Endodermal cell (in vitro differentiated cells): ENCODE results near the gene TTC23. TPM values are rescaled to one million over a fixed set of nuclear protein-coding genes. Genes with fewer than 3 reads are reported as not detected.

Source experiments
- DNase-seq: peaks from one replicate; pipeline ENCODE4 v3.0.0-alpha.2; 2017
- H3K27ac ChIP-seq: 2 replicates; pipeline ENCODE4 v1.5.1; 2013; ENCODE audit warnings: mild to moderate bottlenecking, low read depth, low read length, moderate library complexity
- H3K27me3 ChIP-seq: 2 replicates; pipeline ENCODE4 v1.6.1; 2013; ENCODE audit warnings: mild to moderate bottlenecking, low read length, moderate library complexity; ENCODE audit not compliant: insufficient read depth, control insufficient read depth, poor library complexity, severe bottlenecking
- H3K36me3 ChIP-seq: 2 replicates; pipeline ENCODE4 v1.7.0; 2013; ENCODE audit warnings: mild to moderate bottlenecking, low read length, moderate library complexity; ENCODE audit not compliant: control insufficient read depth, insufficient read depth
- H3K4me1 ChIP-seq: one replicate; pipeline ENCODE4 v1.7.0; 2013; ENCODE audit warnings: low read length; ENCODE audit not compliant: control insufficient read depth, insufficient read depth
- H3K4me3 ChIP-seq: 2 replicates; pipeline ENCODE4 v1.5.1; 2013; ENCODE audit warnings: mild to moderate bottlenecking, low read length, moderate library complexity
- H3K9ac ChIP-seq: 2 replicates; pipeline ENCODE4 v1.6.1; 2013; ENCODE audit warnings: mild to moderate bottlenecking, low read length, moderate library complexity; ENCODE audit not compliant: poor library complexity, severe bottlenecking; ENCODE audit errors: extremely low read depth
- H3K9me3 ChIP-seq: 2 replicates; pipeline ENCODE4 v1.6.1; 2013; ENCODE audit warnings: mild to moderate bottlenecking, low read length, moderate library complexity; ENCODE audit not compliant: control insufficient read depth
- H3K27ac Mint-ChIP-seq: 2 replicates; pipeline ENCODE4 v1.8.0; 2020; ENCODE audit warnings: mixed read lengths
- H3K27me3 Mint-ChIP-seq: 2 replicates; pipeline ENCODE4 v1.8.0; 2021; ENCODE audit warnings: mild to moderate bottlenecking, mixed read lengths; ENCODE audit not compliant: insufficient read depth
- H3K36me3 Mint-ChIP-seq: 2 replicates; pipeline ENCODE4 v1.8.0; 2020; ENCODE audit warnings: low read depth, mixed read lengths
- H3K4me1 Mint-ChIP-seq: 2 replicates; pipeline ENCODE4 v1.8.0; 2020; ENCODE audit warnings: mixed read lengths
- H3K4me3 Mint-ChIP-seq: 2 replicates; pipeline ENCODE4 v1.8.0; 2020; ENCODE audit warnings: mild to moderate bottlenecking, moderate library complexity, mixed read lengths
- H3K9me3 Mint-ChIP-seq: 2 replicates; pipeline ENCODE4 v1.8.0; 2020; ENCODE audit warnings: mild to moderate bottlenecking, mixed read lengths
- WGBS, 2 experiments: methylation state at CpG; one replicate each; pipeline versions ENCODE4 v1.1.5 to v1.1.7; 2013; ENCODE audit warnings: missing lambda C conversion rate in 2 of 2, mixed read lengths in 1 of 2; ENCODE audit not compliant: insufficient coverage in 1 of 2, insufficient read length in 1 of 2; 5-methylcytosine and 5-hydroxymethylcytosine counted together
- total RNA-seq, 2 donors: library from RNA; stranded (reverse); fragmentation: NEBNext Ultra II Directional in 1 of 2; extraction: Animal tissue kit (Norgen Biotek cat#: 25700) in 1 of 2; gene quantifications; 2 replicates in 1 of 2; 3 replicates in 1 of 2; pipeline ENCODE4 v1.2.1, GENCODE V29; 2021
- TF ChIP-seq, protein P1 (sequence below): fragments of 200-600 bp; sonication (generic); conservative IDR thresholded peaks from 2 replicates; pipeline ENCODE4 v1.5.0; 2021; ENCODE audit warnings: antibody characterized with exemption, mild to moderate bottlenecking

The TTC23 gene
- total RNA-seq, 2 donors from 2014 or later: 20.7 to 26.3 TPM

DNA sequence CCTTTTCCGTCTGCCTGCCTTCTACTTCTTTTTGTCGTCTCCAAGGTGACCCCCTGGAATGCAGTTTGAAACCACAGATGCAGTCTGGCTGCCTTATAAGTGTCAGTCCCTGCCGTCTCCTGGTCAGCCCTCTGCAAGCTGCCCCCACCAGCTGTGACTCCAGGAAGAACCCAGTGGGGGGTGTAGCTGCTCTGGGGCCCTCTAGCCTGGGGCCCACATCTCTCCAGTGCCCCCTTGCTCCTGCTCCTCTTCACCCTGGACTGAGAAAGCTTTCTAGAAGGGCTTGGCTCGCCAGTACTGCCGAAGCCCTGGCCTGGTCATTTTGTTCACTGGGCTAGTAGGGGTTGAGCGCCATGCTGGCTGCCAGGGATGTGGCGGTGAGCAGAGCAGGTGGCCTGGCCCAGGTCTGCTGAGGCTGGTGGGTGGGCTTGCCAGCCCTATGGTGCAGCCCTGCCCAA, 123.2 kb downstream of the TTC23 start:
- peaks cover 44% of the 10 kb centered on the region for H3K36me3 Mint-ChIP-seq
- no peaks in the 10 kb centered on the region for H3K9me3 Mint-ChIP-seq
- Histone ChIP-seq H3K9me3 (no peaks in the 10 kb centered on the region), H3K27me3 (no peaks in the 10 kb centered on the region), H3K4me3 (no peak overlapping the region), H3K27ac (no peak overlapping the region), H3K36me3 (peaks cover 12% of the 10 kb centered on the region), H3K9ac (no peak overlapping the region), H3K4me1 (peaks cover 14% of the 10 kb centered on the region)
- TF ChIP-seq, protein P1, sequence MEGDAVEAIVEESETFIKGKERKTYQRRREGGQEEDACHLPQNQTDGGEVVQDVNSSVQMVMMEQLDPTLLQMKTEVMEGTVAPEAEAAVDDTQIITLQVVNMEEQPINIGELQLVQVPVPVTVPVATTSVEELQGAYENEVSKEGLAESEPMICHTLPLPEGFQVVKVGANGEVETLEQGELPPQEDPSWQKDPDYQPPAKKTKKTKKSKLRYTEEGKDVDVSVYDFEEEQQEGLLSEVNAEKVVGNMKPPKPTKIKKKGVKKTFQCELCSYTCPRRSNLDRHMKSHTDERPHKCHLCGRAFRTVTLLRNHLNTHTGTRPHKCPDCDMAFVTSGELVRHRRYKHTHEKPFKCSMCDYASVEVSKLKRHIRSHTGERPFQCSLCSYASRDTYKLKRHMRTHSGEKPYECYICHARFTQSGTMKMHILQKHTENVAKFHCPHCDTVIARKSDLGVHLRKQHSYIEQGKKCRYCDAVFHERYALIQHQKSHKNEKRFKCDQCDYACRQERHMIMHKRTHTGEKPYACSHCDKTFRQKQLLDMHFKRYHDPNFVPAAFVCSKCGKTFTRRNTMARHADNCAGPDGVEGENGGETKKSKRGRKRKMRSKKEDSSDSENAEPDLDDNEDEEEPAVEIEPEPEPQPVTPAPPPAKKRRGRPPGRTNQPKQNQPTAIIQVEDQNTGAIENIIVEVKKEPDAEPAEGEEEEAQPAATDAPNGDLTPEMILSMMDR: no peak
- H3K27ac Mint-ChIP-seq: no peak overlapping the region
- H3K4me3 Mint-ChIP-seq: no peak overlapping the region
- WGBS, 2 experiments: 69 to 84% methylated on average over 2 to 7 of the region's 7 CpGs
- H3K4me1 Mint-ChIP-seq: peaks cover 17% of the 10 kb centered on the region
- H3K27me3 Mint-ChIP-seq: no peaks in the 10 kb centered on the region
- no peak for DNase-seq

DNA sequence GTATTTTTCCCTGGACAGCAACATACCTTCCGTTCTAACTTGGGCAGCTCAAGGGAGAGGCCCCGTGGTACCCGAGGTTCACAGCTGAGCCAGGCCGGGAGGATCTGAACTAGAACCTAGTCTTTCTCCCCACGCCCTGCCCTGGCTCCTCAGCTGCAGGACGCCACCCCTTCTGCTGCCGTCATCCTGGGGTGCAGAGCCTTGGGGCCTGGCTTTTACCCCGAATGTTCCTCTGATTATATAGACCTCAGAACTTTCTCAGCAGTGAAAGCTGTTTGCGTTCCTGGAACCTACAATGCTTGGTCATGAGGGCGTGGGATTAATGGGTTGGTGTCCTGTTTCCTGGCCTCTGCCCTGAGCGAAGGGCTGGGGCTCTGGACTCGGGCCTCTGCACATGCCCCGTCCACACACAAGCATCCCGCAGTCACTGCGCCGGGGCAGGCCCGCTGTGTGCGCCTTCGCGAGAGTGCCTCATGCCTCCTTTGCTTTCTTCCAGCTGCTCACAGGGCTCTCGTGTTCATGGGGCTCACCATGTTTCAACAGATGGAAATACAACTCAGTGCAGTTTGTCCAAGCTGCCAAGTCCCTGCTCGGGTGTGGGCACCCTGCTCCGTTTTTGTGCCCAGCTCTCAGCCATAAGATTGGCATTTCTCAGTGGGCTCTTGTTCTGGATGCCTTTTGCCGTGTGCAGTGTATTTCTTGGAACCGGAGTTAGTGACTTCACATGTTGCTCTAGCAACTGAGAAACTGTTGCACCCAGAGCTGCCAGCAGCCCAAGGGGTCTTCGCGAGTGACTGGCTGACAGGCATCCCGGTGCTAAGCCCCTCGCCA, 124.1 kb downstream of the TTC23 start:
- TF ChIP-seq, protein P1: no peak
- Histone ChIP-seq H3K4me1 (peaks cover 14% of the 10 kb centered on the region), H3K4me3 (no peak overlapping the region), H3K27ac (no peak overlapping the region), H3K9ac (no peak overlapping the region), H3K36me3 (peaks cover 12% of the 10 kb centered on the region), H3K27me3 (no peaks in the 10 kb centered on the region), H3K9me3 (no peaks in the 10 kb centered on the region)
- no peaks in the 10 kb centered on the region for H3K9me3 Mint-ChIP-seq
- H3K27me3 Mint-ChIP-seq: no peaks in the 10 kb centered on the region
- no peak for DNase-seq
- WGBS, 2 experiments: 89 to 91% methylated on average over 26 to 29 of the region's 29 CpGs
- H3K4me3 Mint-ChIP-seq: no peak overlapping the region
- peaks cover 17% of the 10 kb centered on the region for H3K4me1 Mint-ChIP-seq
- peaks cover 42% of the 10 kb centered on the region for H3K36me3 Mint-ChIP-seq
- H3K27ac Mint-ChIP-seq: no peak overlapping the region

DNA sequence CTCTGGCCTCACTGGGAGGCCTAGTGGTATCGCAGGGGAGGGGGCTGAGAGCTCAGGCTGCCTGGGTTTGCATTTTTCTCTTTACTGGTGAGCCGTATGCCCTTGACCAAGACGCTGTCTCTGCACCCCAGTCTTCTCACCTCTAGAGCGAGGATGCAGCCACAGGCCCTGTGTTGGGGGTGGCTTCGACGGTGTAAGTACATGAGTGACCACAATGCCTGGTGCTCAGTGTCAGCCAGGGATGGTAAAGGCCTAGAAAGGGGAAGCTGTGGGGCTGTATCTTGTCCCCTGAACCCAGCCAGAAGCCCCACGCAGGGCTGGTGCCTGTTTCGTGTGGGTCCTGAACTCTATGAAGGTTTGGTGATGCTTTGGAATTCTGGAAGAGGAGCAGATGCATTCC, 124.7 kb downstream of the TTC23 start:
- no peaks in the 10 kb centered on the region for H3K27me3 Mint-ChIP-seq
- H3K27ac ChIP-seq: no peak overlapping the region
- peak overlapping the region; percentile 88 for H3K27ac Mint-ChIP-seq
- WGBS, 2 experiments: 94 to 95% methylated on average over 3 to 8 of the region's 8 CpGs
- no peaks in the 10 kb centered on the region for H3K27me3 ChIP-seq
- peaks cover 12% of the 10 kb centered on the region for H3K36me3 ChIP-seq
- H3K4me3 ChIP-seq: no peak overlapping the region
- H3K9me3 ChIP-seq: no peaks in the 10 kb centered on the region
- no peak overlapping the region for H3K9ac ChIP-seq
- peaks cover 17% of the 10 kb centered on the region for H3K4me1 Mint-ChIP-seq
- DNase-seq: no peak
- H3K9me3 Mint-ChIP-seq: no peaks in the 10 kb centered on the region
- H3K4me3 Mint-ChIP-seq: no peak overlapping the region
- peaks cover 42% of the 10 kb centered on the region for H3K36me3 Mint-ChIP-seq
- TF ChIP-seq, protein P1: no peak
- peaks cover 14% of the 10 kb centered on the region for H3K4me1 ChIP-seq
